ENCODE results near the gene FOXK1. TPM values are rescaled to one million over a fixed set of nuclear protein-coding genes. Genes with fewer than 3 reads are reported as not detected.

The FOXK1 gene
- total RNA-seq, 2 donors from 2014 or later, result 36.9 to 43.4 TPM

DNA sequence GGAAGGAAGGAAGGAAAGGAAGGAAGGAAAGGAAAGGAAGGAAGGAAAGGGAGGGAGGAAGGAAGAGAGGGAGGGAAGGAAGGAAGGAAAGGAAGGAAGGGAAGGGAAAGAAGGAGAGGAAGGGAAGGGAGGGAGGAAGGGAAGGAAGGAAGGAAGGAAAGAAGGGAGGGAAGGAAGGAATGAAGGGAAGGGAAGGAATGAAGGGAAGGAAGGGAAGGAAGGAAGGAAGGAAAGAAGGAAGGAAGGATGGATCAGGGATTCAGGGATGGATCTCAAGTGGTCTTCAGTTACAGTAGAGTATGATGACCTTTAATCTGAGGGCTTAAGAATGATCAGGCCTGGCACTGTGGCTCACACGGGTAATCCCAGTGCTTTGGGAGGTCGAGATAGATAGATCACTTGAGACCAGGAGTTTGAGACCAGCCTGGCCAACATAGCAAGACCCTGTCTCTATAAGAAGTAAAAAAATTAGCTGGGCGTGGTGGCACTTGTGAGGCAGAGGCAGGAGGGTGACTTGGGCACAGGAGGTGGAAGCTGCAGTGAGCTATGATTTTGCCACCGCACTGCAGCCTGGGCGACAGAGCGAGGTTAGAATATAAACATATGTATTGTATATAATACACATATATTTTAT lies 760 bp upstream of the FOXK1 start:
- H3K4me1 Mint-ChIP-seq, result peaks cover 10% of the 10 kb centered on the region
- Histone ChIP-seq H3K9ac (ENCODE audit: extremely low read depth, low read length, poor library complexity, severe bottlenecking) (no peak overlapping the region), H3K27ac (ENCODE audit: low read depth, low read length) (no peak overlapping the region), H3K4me3 (ENCODE audit: low read length) (no peak overlapping the region), H3K27me3 (ENCODE audit: control insufficient read depth, insufficient read depth, low read length, poor library complexity, severe bottlenecking) (peaks cover 10% of the 10 kb centered on the region), H3K4me1 (ENCODE audit: control insufficient read depth, insufficient read depth, low read length) (no peaks in the 10 kb centered on the region), H3K36me3 (ENCODE audit: control insufficient read depth, insufficient read depth, low read length) (no peaks in the 10 kb centered on the region), H3K9me3 (ENCODE audit: control insufficient read depth, low read length) (no peaks in the 10 kb centered on the region)
- no peak for DNase-seq
- H3K27ac Mint-ChIP-seq, result no peak overlapping the region
- H3K27me3 Mint-ChIP-seq (ENCODE audit: insufficient read depth), result peaks cover 49% of the 10 kb centered on the region
- TF ChIP-seq, protein P1, sequence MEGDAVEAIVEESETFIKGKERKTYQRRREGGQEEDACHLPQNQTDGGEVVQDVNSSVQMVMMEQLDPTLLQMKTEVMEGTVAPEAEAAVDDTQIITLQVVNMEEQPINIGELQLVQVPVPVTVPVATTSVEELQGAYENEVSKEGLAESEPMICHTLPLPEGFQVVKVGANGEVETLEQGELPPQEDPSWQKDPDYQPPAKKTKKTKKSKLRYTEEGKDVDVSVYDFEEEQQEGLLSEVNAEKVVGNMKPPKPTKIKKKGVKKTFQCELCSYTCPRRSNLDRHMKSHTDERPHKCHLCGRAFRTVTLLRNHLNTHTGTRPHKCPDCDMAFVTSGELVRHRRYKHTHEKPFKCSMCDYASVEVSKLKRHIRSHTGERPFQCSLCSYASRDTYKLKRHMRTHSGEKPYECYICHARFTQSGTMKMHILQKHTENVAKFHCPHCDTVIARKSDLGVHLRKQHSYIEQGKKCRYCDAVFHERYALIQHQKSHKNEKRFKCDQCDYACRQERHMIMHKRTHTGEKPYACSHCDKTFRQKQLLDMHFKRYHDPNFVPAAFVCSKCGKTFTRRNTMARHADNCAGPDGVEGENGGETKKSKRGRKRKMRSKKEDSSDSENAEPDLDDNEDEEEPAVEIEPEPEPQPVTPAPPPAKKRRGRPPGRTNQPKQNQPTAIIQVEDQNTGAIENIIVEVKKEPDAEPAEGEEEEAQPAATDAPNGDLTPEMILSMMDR (conservative IDR thresholded peaks at IDR 0.05), result no peak
- H3K4me3 Mint-ChIP-seq, result peak overlapping the region; percentile 58
- H3K9me3 Mint-ChIP-seq, result peaks cover 5% of the 10 kb centered on the region
- 97 to 100% methylated on average over 1 to 3 of the region's 6 CpGs for WGBS, 2 experiments (ENCODE audit: insufficient coverage in 1 of 2, insufficient read length in 1 of 2)
- peaks cover 12% of the 10 kb centered on the region for H3K36me3 Mint-ChIP-seq (ENCODE audit: low read depth)

DNA sequence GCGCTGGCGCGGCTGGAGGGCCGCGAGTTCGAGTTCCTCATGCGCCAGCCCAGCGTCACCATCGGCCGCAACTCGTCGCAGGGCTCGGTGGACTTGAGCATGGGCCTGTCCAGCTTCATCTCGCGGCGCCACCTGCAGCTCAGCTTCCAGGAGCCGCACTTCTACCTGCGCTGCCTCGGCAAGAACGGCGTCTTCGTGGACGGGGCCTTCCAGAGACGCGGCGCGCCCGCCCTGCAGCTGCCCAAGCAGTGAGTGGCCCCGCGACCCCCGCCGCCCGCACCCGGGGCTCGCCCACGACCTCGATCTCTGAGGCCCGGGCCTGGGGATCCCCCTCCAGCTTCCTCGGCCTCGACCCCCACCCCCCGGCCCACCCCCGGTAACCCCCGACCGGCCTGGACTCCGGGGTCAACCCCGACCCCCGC lies 537 bp downstream of the FOXK1 start:
- H3K27ac Mint-ChIP-seq, result no peak overlapping the region
- peaks cover 38% of the 10 kb centered on the region for H3K27me3 Mint-ChIP-seq (ENCODE audit: insufficient read depth)
- H3K4me3 ChIP-seq (ENCODE audit: low read length), result peak overlapping the region; percentile 89
- no peaks in the 10 kb centered on the region for H3K36me3 ChIP-seq (ENCODE audit: control insufficient read depth, insufficient read depth, low read length)
- H3K4me1 ChIP-seq (ENCODE audit: control insufficient read depth, insufficient read depth, low read length), result no peaks in the 10 kb centered on the region
- peaks cover 10% of the 10 kb centered on the region for H3K4me1 Mint-ChIP-seq
- WGBS, 2 experiments (ENCODE audit: insufficient coverage in 1 of 2, insufficient read length in 1 of 2), result 0% methylated on average over 7 to 45 of the region's 47 CpGs
- peak overlapping the region; percentile 74 for H3K4me3 Mint-ChIP-seq
- peaks cover 10% of the 10 kb centered on the region for H3K27me3 ChIP-seq (ENCODE audit: control insufficient read depth, insufficient read depth, low read length, poor library complexity, severe bottlenecking)
- peak overlapping the region; percentile 74 for H3K9ac ChIP-seq (ENCODE audit: extremely low read depth, low read length, poor library complexity, severe bottlenecking)
- H3K27ac ChIP-seq (ENCODE audit: low read depth, low read length), result no peak overlapping the region
- peaks cover 5% of the 10 kb centered on the region for H3K9me3 Mint-ChIP-seq
- TF ChIP-seq, protein P1 (conservative IDR thresholded peaks at IDR 0.05), result peak; percentile 27
- peak; percentile 79 for DNase-seq
- H3K9me3 ChIP-seq (ENCODE audit: control insufficient read depth, low read length), result no peaks in the 10 kb centered on the region
- H3K36me3 Mint-ChIP-seq (ENCODE audit: low read depth), result peaks cover 15% of the 10 kb centered on the region

DNA sequence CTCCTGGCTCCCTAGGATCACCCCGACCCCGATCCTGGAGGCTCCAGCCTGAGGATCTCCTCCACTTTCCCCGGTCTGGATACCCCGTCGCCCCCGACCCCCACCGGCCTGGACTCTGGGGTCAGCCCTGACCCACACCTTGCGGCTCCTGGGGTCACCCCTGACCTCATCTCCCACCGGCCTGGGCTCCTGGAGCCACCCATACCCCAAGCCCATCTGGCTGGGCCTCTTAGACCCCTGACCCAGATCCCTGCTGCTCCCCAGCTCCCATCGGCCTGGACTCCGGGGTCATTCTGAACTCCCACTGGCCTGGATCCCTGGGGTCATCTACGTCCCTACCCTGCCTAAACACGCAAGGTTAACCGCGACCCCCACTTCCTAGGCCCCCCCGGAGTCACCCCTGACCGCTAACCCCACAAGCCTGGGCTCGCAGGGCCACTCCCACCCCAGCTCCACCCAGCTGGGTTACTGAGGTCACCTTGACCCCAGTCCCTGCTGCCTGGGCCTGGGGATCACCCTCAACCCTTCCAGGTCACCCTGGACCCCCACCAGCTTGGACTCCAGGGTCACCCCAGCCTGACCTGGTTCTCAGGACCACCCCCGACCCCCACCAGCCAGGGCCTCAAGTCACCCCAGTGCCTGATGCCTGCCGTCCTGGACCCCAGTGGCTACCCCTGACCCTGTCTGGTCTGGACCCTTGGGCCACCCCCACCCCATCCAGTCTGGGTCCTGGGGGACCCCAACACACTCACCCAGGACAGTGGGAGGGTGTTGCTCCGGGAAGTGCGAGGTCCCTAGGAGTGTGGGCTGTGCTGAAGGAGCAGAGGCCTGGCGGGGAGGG lies 1.2 kb downstream of the FOXK1 start:
- WGBS, 2 experiments (ENCODE audit: insufficient coverage in 1 of 2, insufficient read length in 1 of 2), result 26 to 44% methylated on average over 6 to 23 of the region's 23 CpGs
- Histone ChIP-seq H3K4me1 (ENCODE audit: control insufficient read depth, insufficient read depth, low read length) (no peaks in the 10 kb centered on the region), H3K9me3 (ENCODE audit: control insufficient read depth, low read length) (no peaks in the 10 kb centered on the region), H3K9ac (ENCODE audit: extremely low read depth, low read length, poor library complexity, severe bottlenecking) (peak overlapping the region; percentile 74), H3K36me3 (ENCODE audit: control insufficient read depth, insufficient read depth, low read length) (no peaks in the 10 kb centered on the region), H3K27ac (ENCODE audit: low read depth, low read length) (no peak overlapping the region), H3K27me3 (ENCODE audit: control insufficient read depth, insufficient read depth, low read length, poor library complexity, severe bottlenecking) (peaks cover 10% of the 10 kb centered on the region), H3K4me3 (ENCODE audit: low read length) (peak overlapping the region; percentile 89)
- peaks cover 5% of the 10 kb centered on the region for H3K9me3 Mint-ChIP-seq
- no peak for DNase-seq
- H3K27ac Mint-ChIP-seq, result no peak overlapping the region
- H3K36me3 Mint-ChIP-seq (ENCODE audit: low read depth), result peaks cover 19% of the 10 kb centered on the region
- H3K27me3 Mint-ChIP-seq (ENCODE audit: insufficient read depth), result peaks cover 35% of the 10 kb centered on the region
- peaks cover 10% of the 10 kb centered on the region for H3K4me1 Mint-ChIP-seq
- TF ChIP-seq, protein P1 (conservative IDR thresholded peaks at IDR 0.05), result no peak
- peak overlapping the region; percentile 74 for H3K4me3 Mint-ChIP-seq

All from endodermal cell (in vitro differentiated cells).